KMS-11 (cell line): ENCODE results near the gene TMEM163.

Experiments used
- H2AFZ ChIP-seq: fragments of 200-600 bp; sonication (generic); 2 replicates; pipeline ENCODE4 v1.6.1; 2016; ENCODE audit warnings: antibody characterized with exemption, mixed run types, low read depth
- H3K27ac ChIP-seq: fragments of 200-600 bp; sonication (generic); 2 replicates; pipeline ENCODE4 v1.6.1; 2016; ENCODE audit warnings: mild to moderate bottlenecking, mixed run types
- H3K27me3 ChIP-seq: fragments of 200-600 bp; sonication (generic); 2 replicates; pipeline ENCODE4 v1.6.1; 2017; ENCODE audit warnings: mild to moderate bottlenecking, low read depth, mixed run types, moderate library complexity; ENCODE audit not compliant: insufficient read depth
- H3K36me3 ChIP-seq: fragments of 200-600 bp; sonication (generic); 2 replicates; pipeline ENCODE4 v1.6.1; 2017; ENCODE audit warnings: mild to moderate bottlenecking, mixed run types; ENCODE audit not compliant: insufficient read depth
- H3K4me1 ChIP-seq: fragments of 200-600 bp; sonication (generic); 2 replicates; pipeline ENCODE4 v1.6.1; 2016; ENCODE audit warnings: mild to moderate bottlenecking, low read depth, mixed run types; ENCODE audit not compliant: poor library complexity, severe bottlenecking
- H3K4me2 ChIP-seq: fragments of 200-600 bp; sonication (generic); 2 replicates; pipeline ENCODE4 v1.7.0; 2016; ENCODE audit warnings: mild to moderate bottlenecking, mixed run types
- H3K4me3 ChIP-seq: fragments of 200-600 bp; sonication (generic); IDR thresholded peaks from 2 replicates; pipeline ENCODE4 v1.6.1; 2017; ENCODE audit warnings: low read depth, low read length, mixed read lengths; ENCODE audit not compliant: insufficient read depth
- H3K79me2 ChIP-seq: fragments of 200-600 bp; sonication (generic); 2 replicates; pipeline ENCODE4 v1.6.1; 2016; ENCODE audit warnings: low read depth, mixed run types; ENCODE audit not compliant: insufficient read depth
- H3K9ac ChIP-seq: fragments of 200-600 bp; sonication (generic); 2 replicates; pipeline ENCODE4 v1.6.1; 2016; ENCODE audit warnings: mild to moderate bottlenecking, mixed run types
- H4K20me1 ChIP-seq: fragments of 200-600 bp; sonication (generic); 2 replicates; pipeline ENCODE4 v1.6.1; 2016; ENCODE audit warnings: mild to moderate bottlenecking, mixed run types; ENCODE audit not compliant: insufficient read depth
- TF ChIP-seq, protein P1 (sequence below): fragments of 200-600 bp; sonication (generic); conservative IDR thresholded peaks from 2 replicates; pipeline ENCODE4 v1.6.1; 2017; ENCODE audit warnings: low read depth, mild to moderate bottlenecking, antibody characterized with exemption, low read length, moderate library complexity, mixed read lengths

TMEM163 gene

DNA sequence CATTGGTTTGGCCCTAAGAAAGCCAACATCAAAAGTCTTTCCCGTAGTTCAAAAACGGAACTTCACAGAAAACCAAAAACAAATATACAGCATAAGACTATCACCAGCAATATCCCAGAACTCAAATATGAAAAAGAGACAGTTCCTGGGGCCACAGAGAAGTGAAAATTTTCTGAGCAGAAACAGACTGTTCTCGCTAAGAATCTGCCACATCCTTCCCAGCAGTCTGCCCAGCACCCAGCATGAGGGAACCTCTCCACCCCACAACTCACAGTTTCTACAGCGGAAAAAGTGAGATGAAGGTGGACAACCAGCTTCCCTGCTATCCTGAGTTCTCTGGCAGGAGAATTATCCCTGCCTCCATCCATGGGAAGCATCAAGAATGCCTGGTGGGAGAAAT, 26.7 kb upstream of the TMEM163 start:
- no peak overlapping the region for H3K4me3 ChIP-seq
- no peaks in the 10 kb centered on the region for H3K79me2 ChIP-seq
- no peak overlapping the region for H3K9ac ChIP-seq
- TF ChIP-seq, protein P1, sequence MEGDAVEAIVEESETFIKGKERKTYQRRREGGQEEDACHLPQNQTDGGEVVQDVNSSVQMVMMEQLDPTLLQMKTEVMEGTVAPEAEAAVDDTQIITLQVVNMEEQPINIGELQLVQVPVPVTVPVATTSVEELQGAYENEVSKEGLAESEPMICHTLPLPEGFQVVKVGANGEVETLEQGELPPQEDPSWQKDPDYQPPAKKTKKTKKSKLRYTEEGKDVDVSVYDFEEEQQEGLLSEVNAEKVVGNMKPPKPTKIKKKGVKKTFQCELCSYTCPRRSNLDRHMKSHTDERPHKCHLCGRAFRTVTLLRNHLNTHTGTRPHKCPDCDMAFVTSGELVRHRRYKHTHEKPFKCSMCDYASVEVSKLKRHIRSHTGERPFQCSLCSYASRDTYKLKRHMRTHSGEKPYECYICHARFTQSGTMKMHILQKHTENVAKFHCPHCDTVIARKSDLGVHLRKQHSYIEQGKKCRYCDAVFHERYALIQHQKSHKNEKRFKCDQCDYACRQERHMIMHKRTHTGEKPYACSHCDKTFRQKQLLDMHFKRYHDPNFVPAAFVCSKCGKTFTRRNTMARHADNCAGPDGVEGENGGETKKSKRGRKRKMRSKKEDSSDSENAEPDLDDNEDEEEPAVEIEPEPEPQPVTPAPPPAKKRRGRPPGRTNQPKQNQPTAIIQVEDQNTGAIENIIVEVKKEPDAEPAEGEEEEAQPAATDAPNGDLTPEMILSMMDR: no peak
- H3K36me3 ChIP-seq: no peaks in the 10 kb centered on the region
- H3K27ac ChIP-seq: no peak overlapping the region
- no peaks in the 10 kb centered on the region for H4K20me1 ChIP-seq
- H3K4me2 ChIP-seq: no peak overlapping the region
- H3K27me3 ChIP-seq: no peaks in the 10 kb centered on the region
- H2AFZ ChIP-seq: no peak overlapping the region
- no peaks in the 10 kb centered on the region for H3K4me1 ChIP-seq

DNA sequence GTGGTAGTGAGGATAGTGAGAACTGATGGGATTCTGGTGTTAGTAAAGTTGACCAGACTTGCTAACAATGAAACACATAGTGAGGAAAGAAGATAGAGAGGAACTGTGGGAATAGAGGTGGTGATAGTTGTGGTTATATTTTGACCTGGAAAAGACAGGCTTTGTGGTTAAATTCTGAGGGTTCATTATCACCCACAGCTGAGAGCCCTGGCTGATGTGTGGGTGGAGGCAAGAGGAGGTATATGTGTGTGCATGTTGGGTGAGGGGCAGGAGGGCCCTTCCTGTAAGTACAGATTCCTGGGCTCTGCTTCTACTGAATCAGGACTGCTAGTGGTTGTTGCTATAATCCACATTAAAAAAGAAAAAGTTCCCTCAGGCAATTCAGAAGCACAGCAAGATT, 26.2 kb upstream of the TMEM163 start:
- Histone ChIP-seq H4K20me1 (no peaks in the 10 kb centered on the region), H3K4me2 (no peak overlapping the region), H3K27ac (no peak overlapping the region), H3K79me2 (no peaks in the 10 kb centered on the region), H2AFZ (no peak overlapping the region), H3K4me1 (no peaks in the 10 kb centered on the region), H3K27me3 (no peaks in the 10 kb centered on the region), H3K4me3 (no peak overlapping the region), H3K9ac (no peak overlapping the region), H3K36me3 (no peaks in the 10 kb centered on the region)
- TF ChIP-seq, protein P1: no peak

DNA sequence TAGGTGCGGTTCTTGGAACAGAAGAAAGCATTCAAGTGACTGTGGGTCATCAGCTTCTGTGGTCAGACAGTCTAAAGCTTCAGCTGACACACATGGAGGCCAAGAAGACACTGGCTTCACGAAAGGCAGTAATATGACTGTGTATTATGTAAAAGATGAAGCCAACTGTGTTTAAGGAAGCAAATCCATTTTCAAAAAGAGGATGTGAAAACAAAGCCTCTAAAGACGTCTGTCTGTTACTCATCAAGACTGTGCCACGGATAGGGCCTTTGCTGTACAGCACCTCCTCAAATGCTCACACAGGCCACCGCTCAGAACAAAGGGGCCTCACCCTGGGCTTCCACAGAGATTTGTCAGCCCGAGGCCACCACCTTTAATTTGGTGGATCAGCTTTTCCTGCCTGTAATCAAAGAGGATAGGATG, 21.1 kb upstream of the TMEM163 start:
- H3K4me2 ChIP-seq: no peak overlapping the region

DNA sequence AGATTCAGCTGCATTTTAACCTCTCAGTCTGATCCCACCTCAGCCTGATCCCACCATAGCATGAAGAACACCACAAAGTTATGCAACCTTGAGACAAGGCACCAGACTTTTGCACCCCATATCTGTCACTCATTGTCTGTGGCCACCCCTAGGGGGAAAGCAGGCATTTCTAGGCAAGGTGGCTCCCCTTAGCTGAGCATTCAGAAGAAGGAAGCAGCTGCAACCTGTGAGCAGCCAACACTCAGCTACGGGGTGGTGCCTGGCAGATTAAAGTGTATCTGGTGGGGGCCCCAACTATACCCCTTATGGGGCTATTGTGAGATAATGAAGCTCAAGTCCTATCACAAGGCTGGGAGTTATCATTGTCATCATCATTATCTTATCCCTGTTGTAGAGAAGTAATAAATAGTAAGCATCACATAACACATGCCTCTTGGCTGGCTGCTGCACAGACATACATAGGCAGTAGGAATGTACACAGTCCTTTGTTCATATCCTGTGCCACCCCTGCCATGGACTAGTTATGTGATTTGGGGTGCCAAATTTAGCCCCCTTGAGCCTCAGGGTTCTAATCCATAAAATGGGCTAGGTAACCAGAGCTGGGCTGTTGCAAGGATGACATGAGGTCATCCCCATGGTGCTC, 20.6 kb upstream of the TMEM163 start:
- Histone ChIP-seq H3K27me3 (no peaks in the 10 kb centered on the region), H3K4me1 (no peaks in the 10 kb centered on the region), H3K4me2 (no peak overlapping the region), H3K79me2 (no peaks in the 10 kb centered on the region), H3K27ac (no peak overlapping the region), H3K9ac (no peak overlapping the region), H3K4me3 (no peak overlapping the region), H4K20me1 (no peaks in the 10 kb centered on the region), H2AFZ (no peak overlapping the region), H3K36me3 (no peaks in the 10 kb centered on the region)
- TF ChIP-seq, protein P1: no peak

More for the DNA sequence above, 21.1 kb upstream of the TMEM163 start:
- Histone ChIP-seq H3K27ac (no peak overlapping the region), H3K36me3 (no peaks in the 10 kb centered on the region), H3K4me3 (no peak overlapping the region), H3K4me1 (no peaks in the 10 kb centered on the region), H3K9ac (no peak overlapping the region), H3K27me3 (no peaks in the 10 kb centered on the region), H4K20me1 (no peaks in the 10 kb centered on the region), H3K79me2 (no peaks in the 10 kb centered on the region), H2AFZ (no peak overlapping the region)
- TF ChIP-seq, protein P1: no peak
